Measurements from ENCODE around the gene MRC2. TPM values are rescaled to one million over a fixed set of nuclear protein-coding genes. Genes with fewer than 3 reads are reported as not detected.

Gene MRC2
- 228 and 335 TPM in 2 replicates for total RNA-seq

GRCh38 chr17:62627219-62627903 is at the start of gene MRC2:
TSS of gene MRC2 (plus strand) at chr17:62627670. CDS start at chr17:62627803, 133 bp downstream.

Other genes with a start within 250 kb of the MRC2 start
- gene EFCAB3, start 247.1 kb upstream of the MRC2 start, total RNA-seq = not detected in 2 replicates
- gene METTL2A, start 203.8 kb upstream of the MRC2 start, total RNA-seq = 14.9 and 18.6 TPM in 2 replicates
- 29.5 and 30.4 TPM in 2 replicates for gene TLK2, start 148.8 kb upstream of the MRC2 start, total RNA-seq
- 0.24 TPM in 1 of 2 replicates, not detected in the other for gene MARCHF10, start 180.6 kb downstream of the MRC2 start, total RNA-seq

Measured in epithelial cell of alveolus of lung (primary cell).